CD4-positive, alpha-beta T cell treated with Interferon gamma for 1 hour (primary cell): ENCODE results near the gene P4HB.

Experiments
- DNase-seq: peaks from one replicate; pipeline ENCODE4 v3.0.0-alpha.2; 2020

P4HB gene

GRCh38 chr17:81859906-81860755 is at the start of gene P4HB:
P4HB (minus strand) TSS chr17:81860535; CDS start chr17:81860471, 64 bp downstream.
- no peak for DNase-seq

GRCh38 chr17:81909231-81909630 is 48.9 kb upstream of the P4HB start:
- no peak for DNase-seq

GRCh38 chr17:81908793-81909192 is 48.5 kb upstream of the P4HB start:
- no peak for DNase-seq

GRCh38 chr17:81907219-81908145 is 47.1 kb upstream of the P4HB start:
- DNase-seq = no peak

- DNase-seq = no peak
Measured at GRCh38 chr17:81906476-81907218, 46.3 kb upstream of the P4HB start.

- DNase-seq = no peak
Measured at GRCh38 chr17:81905993-81906392, 45.7 kb upstream of the P4HB start.

GRCh38 chr17:81905424-81905875 is 45.1 kb upstream of the P4HB start:
- no peak for DNase-seq

GRCh38 chr17:81904600-81905423 is 44.5 kb upstream of the P4HB start:
- DNase-seq = no peak

GRCh38 chr17:81903896-81904599 is 43.7 kb upstream of the P4HB start:
- DNase-seq = no peak

GRCh38 chr17:81903415-81903831 is 43.1 kb upstream of the P4HB start:
- no peak for DNase-seq

- no peak for DNase-seq
Measured at GRCh38 chr17:81902653-81903414, 42.5 kb upstream of the P4HB start.

- DNase-seq = no peak
Measured at GRCh38 chr17:81902023-81902652, 41.8 kb upstream of the P4HB start, which contains the start of gene NPB. NPB (plus strand) TSS chr17:81902238; CDS start chr17:81902278, 40 bp downstream.

GRCh38 chr17:81901167-81902022 is 41.1 kb upstream of the P4HB start:
- DNase-seq = no peak

- no peak for DNase-seq
Measured at GRCh38 chr17:81900181-81900820, 40.0 kb upstream of the P4HB start.

- DNase-seq = no peak
Measured at GRCh38 chr17:81899514-81900166, 39.3 kb upstream of the P4HB start.

GRCh38 chr17:81898885-81899284 is 38.5 kb upstream of the P4HB start:
- DNase-seq = no peak

GRCh38 chr17:81898029-81898866 is 37.9 kb upstream of the P4HB start:
- DNase-seq = no peak
